ENCODE data around the gene CDC42BPB.

Gene CDC42BPB

GRCh38 chr14:103008126-103008525 is 49.2 kb downstream of the CDC42BPB start:
- no peaks in the 10 kb centered on the region for H3K27me3 Mint-ChIP-seq
- peaks cover 6% of the 10 kb centered on the region for H3K4me1 Mint-ChIP-seq
- no peak overlapping the region for H3K27ac Mint-ChIP-seq
- no peak for ATAC-seq
- H3K36me3 Mint-ChIP-seq = peaks cover 51% of the 10 kb centered on the region
- H3K4me3 Mint-ChIP-seq = no peak overlapping the region
- H3K9me3 Mint-ChIP-seq = no peaks in the 10 kb centered on the region

GRCh38 chr14:103007555-103007954 is 49.8 kb downstream of the CDC42BPB start:
- H3K4me1 Mint-ChIP-seq = peaks cover 7% of the 10 kb centered on the region
- H3K27me3 Mint-ChIP-seq = no peaks in the 10 kb centered on the region
- no peak for ATAC-seq
- H3K4me3 Mint-ChIP-seq = no peak overlapping the region
- H3K27ac Mint-ChIP-seq = no peak overlapping the region
- peaks cover 51% of the 10 kb centered on the region for H3K36me3 Mint-ChIP-seq
- H3K9me3 Mint-ChIP-seq = no peaks in the 10 kb centered on the region

GRCh38 chr14:103006991-103007520 is 50.3 kb downstream of the CDC42BPB start:
- Mint-ChIP-seq H3K4me3 (no peak overlapping the region), H3K27me3 (no peaks in the 10 kb centered on the region), H3K36me3 (peaks cover 51% of the 10 kb centered on the region), H3K27ac (no peak overlapping the region), H3K9me3 (no peaks in the 10 kb centered on the region), H3K4me1 (peaks cover 12% of the 10 kb centered on the region)
- ATAC-seq = no peak

DNA sequence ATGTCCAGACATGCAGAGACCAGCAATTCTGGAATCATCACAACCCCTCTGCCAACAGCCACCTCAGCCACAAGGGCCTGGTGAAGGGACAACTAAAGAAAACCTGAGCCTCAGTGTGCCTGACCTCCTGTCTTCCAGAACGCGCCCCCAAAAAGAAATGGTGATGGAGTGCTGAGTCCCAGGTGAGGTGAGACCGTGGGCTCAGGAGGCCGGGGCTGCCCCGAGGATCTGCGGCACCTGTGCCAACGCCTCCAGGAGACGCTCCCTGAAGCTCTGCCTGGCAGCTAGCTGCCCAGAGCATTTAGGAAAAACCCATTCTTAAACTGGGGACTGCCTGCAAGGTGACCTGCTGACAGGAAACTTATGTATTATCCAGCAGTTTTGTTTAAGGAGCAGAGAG is 51.2 kb downstream of the CDC42BPB start:
- no peak for ATAC-seq
- Mint-ChIP-seq H3K27me3 (no peaks in the 10 kb centered on the region), H3K36me3 (peaks cover 48% of the 10 kb centered on the region), H3K4me3 (no peak overlapping the region), H3K4me1 (peaks cover 21% of the 10 kb centered on the region), H3K27ac (no peak overlapping the region), H3K9me3 (no peaks in the 10 kb centered on the region)

DNA sequence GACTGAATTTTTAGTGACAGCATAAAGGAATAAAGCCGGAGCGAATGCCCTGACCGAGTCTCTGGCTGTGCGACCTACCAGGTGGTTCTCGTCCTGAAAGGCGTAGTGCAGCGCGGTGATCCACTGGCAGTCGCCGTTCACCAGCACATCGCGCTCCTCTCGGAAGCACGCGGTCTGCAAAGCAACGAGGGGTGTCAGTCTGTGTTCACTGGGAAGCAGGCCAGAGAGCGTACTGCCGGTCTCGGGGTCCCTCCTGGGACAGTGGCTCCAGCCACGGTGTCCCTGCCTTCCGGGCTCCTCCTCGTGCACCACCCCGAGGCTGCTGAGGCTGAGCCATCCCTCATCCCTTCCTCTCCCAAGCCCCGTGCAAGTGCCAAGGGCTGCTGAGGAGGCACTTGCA is 53.5 kb downstream of the CDC42BPB start:
- H3K27me3 Mint-ChIP-seq = no peaks in the 10 kb centered on the region
- peaks cover 60% of the 10 kb centered on the region for H3K36me3 Mint-ChIP-seq
- H3K27ac Mint-ChIP-seq = no peak overlapping the region
- no peaks in the 10 kb centered on the region for H3K9me3 Mint-ChIP-seq
- no peak for ATAC-seq
- no peak overlapping the region for H3K4me3 Mint-ChIP-seq
- peaks cover 24% of the 10 kb centered on the region for H3K4me1 Mint-ChIP-seq

DNA sequence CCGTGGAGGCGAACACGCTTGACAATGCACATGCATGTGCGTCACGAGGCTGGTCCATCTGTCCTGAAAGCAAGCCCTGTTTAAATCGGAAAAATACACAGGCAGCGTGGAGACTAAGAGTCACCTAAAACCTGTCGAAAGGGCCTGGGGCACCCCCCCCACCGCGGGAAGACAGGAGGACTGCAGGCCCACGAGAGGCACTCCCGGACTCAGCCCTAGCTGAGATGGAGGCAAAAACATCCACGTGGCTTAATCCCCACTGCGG is 54.1 kb downstream of the CDC42BPB start:
- H3K9me3 Mint-ChIP-seq = no peaks in the 10 kb centered on the region
- no peak for ATAC-seq
- H3K4me1 Mint-ChIP-seq = peaks cover 24% of the 10 kb centered on the region
- no peak overlapping the region for H3K27ac Mint-ChIP-seq
- peaks cover 63% of the 10 kb centered on the region for H3K36me3 Mint-ChIP-seq
- no peaks in the 10 kb centered on the region for H3K27me3 Mint-ChIP-seq
- no peak overlapping the region for H3K4me3 Mint-ChIP-seq

DNA sequence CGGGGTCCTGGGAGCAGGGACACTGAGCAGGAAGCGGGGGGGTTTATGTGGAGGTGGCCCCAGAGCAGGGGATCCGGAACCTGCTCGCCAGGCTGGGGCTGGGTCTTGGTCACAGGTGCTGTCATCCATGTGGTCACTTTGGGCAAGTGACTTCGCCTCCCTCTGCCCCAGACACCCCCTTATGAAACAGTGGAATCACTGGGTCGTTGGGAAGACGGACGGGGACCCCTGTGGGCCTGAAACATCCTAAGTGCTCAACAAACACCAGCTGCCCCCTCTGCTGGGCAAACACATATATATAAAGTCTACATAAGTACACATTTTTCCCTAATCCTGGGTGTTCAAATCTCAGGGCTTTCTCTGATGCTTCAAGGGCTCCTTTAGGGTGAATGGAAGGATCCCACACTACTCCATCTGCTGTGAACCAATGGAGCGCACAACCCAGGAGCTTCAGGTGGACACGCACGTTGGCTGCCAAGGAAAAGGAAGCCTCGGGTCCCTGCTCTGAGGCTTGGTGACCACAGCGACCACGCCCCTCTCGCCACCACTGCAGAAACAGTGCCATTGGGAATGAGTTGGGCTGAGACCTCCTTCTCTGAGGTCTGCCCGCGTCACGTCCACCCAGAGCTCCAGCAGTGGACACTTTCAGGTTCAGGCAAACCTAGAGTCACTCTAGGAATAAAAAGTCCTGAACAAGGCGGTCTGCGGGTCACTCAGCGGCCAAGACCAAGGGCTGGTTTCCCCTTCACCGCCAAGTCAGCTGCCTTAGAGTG is 54.6 kb downstream of the CDC42BPB start:
- peaks cover 24% of the 10 kb centered on the region for H3K4me1 Mint-ChIP-seq
- no peaks in the 10 kb centered on the region for H3K27me3 Mint-ChIP-seq
- no peak overlapping the region for H3K4me3 Mint-ChIP-seq
- ATAC-seq = no peak
- no peaks in the 10 kb centered on the region for H3K9me3 Mint-ChIP-seq
- peaks cover 63% of the 10 kb centered on the region for H3K36me3 Mint-ChIP-seq
- H3K27ac Mint-ChIP-seq = peak overlapping the region; percentile 25

GRCh38 chr14:103001651-103002396 is 55.5 kb downstream of the CDC42BPB start:
- Mint-ChIP-seq H3K36me3 (peaks cover 63% of the 10 kb centered on the region), H3K4me3 (peak overlapping the region; percentile 6), H3K27me3 (no peaks in the 10 kb centered on the region), H3K27ac (peak overlapping the region; percentile 25), H3K9me3 (no peaks in the 10 kb centered on the region), H3K4me1 (peaks cover 24% of the 10 kb centered on the region)
- ATAC-seq = peak; percentile 97

DNA sequence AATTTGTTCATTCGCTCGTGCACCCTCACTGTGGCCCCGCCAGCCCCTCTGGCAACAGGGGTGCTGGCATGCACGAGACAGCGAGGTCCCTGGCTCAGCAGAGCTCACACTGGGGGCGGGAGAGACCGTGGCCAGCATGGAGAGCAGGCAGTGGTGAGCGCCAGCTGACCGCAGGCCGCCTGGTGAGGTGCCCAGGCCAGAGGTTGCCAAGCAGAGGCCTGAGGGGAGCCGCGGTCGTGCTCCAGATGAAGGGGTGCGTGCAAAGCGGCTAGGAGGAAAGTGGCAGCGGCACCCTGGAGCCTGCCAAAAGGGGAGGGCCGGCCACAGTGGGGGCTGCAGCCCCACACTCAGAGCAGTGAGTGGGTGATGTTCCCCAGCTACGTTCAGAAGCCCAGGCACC is 56.1 kb downstream of the CDC42BPB start:
- H3K9me3 Mint-ChIP-seq = no peaks in the 10 kb centered on the region
- no peak overlapping the region for H3K4me3 Mint-ChIP-seq
- H3K4me1 Mint-ChIP-seq = peaks cover 24% of the 10 kb centered on the region
- peak overlapping the region; percentile 25 for H3K27ac Mint-ChIP-seq
- H3K36me3 Mint-ChIP-seq = peaks cover 63% of the 10 kb centered on the region
- no peak for ATAC-seq
- H3K27me3 Mint-ChIP-seq = no peaks in the 10 kb centered on the region

GRCh38 chr14:103000291-103000921 is 56.9 kb downstream of the CDC42BPB start:
- no peaks in the 10 kb centered on the region for H3K27me3 Mint-ChIP-seq
- H3K4me1 Mint-ChIP-seq = peaks cover 24% of the 10 kb centered on the region
- no peaks in the 10 kb centered on the region for H3K9me3 Mint-ChIP-seq
- ATAC-seq = no peak
- H3K27ac Mint-ChIP-seq = peak overlapping the region; percentile 25
- H3K4me3 Mint-ChIP-seq = no peak overlapping the region
- H3K36me3 Mint-ChIP-seq = peaks cover 67% of the 10 kb centered on the region

DNA sequence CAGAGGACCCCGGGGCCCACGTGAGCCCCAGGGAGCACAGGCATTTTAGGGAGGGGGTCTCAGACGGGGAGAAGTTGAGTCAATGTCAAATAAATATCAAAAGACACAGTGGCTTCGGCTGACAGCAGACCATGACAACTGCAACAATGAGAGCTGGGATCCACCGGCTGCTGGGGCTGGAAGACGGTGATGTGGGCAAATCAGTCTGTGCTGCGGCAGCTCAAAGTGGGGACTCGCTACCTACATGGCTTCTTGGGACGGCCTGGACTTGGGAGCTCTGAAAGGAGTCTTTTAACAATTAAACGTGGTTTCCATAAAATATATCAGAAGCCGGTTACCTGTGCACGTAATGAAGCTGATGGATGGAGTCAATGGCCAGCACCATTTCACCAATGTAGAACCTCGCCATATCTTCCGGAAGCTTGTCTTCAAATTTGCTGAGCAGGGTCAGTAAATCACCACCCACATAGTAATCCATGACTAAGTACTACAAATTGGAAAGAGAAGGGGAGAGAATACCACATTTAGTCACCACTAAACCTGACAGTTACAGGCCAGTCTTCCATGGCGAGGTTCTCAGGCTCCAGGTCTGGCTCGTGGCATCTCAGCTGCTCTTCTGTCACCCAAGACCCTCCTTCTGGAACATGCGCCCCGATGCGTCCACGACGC is 58.0 kb downstream of the CDC42BPB start:
- ATAC-seq = no peak
- no peaks in the 10 kb centered on the region for H3K9me3 Mint-ChIP-seq
- peaks cover 74% of the 10 kb centered on the region for H3K36me3 Mint-ChIP-seq
- no peak overlapping the region for H3K4me3 Mint-ChIP-seq
- peaks cover 22% of the 10 kb centered on the region for H3K4me1 Mint-ChIP-seq
- H3K27me3 Mint-ChIP-seq = no peaks in the 10 kb centered on the region
- no peak overlapping the region for H3K27ac Mint-ChIP-seq

GRCh38 chr14:102998393-102998792 is 59.0 kb downstream of the CDC42BPB start:
- Mint-ChIP-seq H3K9me3 (no peaks in the 10 kb centered on the region), H3K4me1 (peaks cover 18% of the 10 kb centered on the region), H3K27ac (no peak overlapping the region), H3K27me3 (no peaks in the 10 kb centered on the region), H3K4me3 (no peak overlapping the region), H3K36me3 (peaks cover 74% of the 10 kb centered on the region)
- no peak for ATAC-seq

GRCh38 chr14:102996941-102997340 is 60.4 kb downstream of the CDC42BPB start:
- H3K4me3 Mint-ChIP-seq = no peak overlapping the region
- H3K27ac Mint-ChIP-seq = no peak overlapping the region
- H3K36me3 Mint-ChIP-seq = peaks cover 73% of the 10 kb centered on the region
- H3K4me1 Mint-ChIP-seq = peaks cover 11% of the 10 kb centered on the region
- no peak for ATAC-seq
- no peaks in the 10 kb centered on the region for H3K9me3 Mint-ChIP-seq
- H3K27me3 Mint-ChIP-seq = no peaks in the 10 kb centered on the region

DNA sequence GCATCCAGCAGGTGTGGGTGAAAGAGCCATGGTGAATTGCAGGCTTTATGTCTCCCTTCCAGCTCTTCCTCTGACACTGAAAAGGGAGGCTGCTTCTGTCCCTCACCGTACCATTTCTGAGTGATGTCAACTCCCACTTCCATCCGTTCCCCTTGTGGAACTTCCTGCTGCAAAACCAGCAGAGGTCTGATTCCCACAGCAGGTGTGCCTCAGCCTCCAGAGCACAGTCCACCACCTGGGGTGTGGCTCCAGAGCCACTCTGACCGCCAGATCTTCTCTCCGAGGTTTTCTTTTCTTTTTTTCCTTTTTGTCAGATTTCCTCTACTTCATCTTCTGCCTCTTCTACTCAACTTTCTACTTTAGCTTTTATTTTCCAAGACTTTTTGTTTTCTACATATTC is 62.7 kb downstream of the CDC42BPB start:
- no peaks in the 10 kb centered on the region for H3K27me3 Mint-ChIP-seq
- no peak overlapping the region for H3K27ac Mint-ChIP-seq
- peaks cover 9% of the 10 kb centered on the region for H3K4me1 Mint-ChIP-seq
- no peak for ATAC-seq
- H3K4me3 Mint-ChIP-seq = no peak overlapping the region
- no peaks in the 10 kb centered on the region for H3K9me3 Mint-ChIP-seq
- peaks cover 73% of the 10 kb centered on the region for H3K36me3 Mint-ChIP-seq

- Mint-ChIP-seq H3K36me3 (peaks cover 73% of the 10 kb centered on the region), H3K27ac (no peak overlapping the region), H3K27me3 (no peaks in the 10 kb centered on the region), H3K4me1 (peaks cover 9% of the 10 kb centered on the region), H3K9me3 (peaks cover under 1% of the 10 kb centered on the region), H3K4me3 (no peak overlapping the region)
- ATAC-seq = no peak
Measured at GRCh38 chr14:102993523-102993922, 63.8 kb downstream of the CDC42BPB start.

All from stimulated activated memory B cell treated with anti-CD40 and anti-IgM and Interleukin-4, amounts not matched to agents 10 μg/mL and 1 μg/mL and 100 μg/mL, for 72 hours (primary cell).